Upper lobe of left lung (tissue), 6 donors: ENCODE data around the gene MUCL3. TPM values are rescaled to one million over a fixed set of nuclear protein-coding genes. Genes with fewer than 3 reads are reported as not detected.

ENCODE experiments used
- ATAC-seq, 2 donors: fragments of 200-7000 bp; cut with Tn5 transposase; one replicate each; pipeline ENCODE4 v1.9.1; 2022; ENCODE audit warnings: mild to moderate bottlenecking in 2 of 2, moderate library complexity in 2 of 2; ENCODE audit not compliant: low FRiP score in 2 of 2
- DNase-seq, 2 donors: peaks; one replicate each; pipeline ENCODE4 v3.0.0-alpha.2; 2019 to 2020
- H3K27ac ChIP-seq, 4 donors: fragments of 200-600 bp; sonication (generic); one replicate each; pipeline ENCODE4 v1.5.1; 2016 to 2019
- H3K27me3 ChIP-seq, 4 donors: fragments of 200-600 bp; sonication (generic); one replicate each; pipeline ENCODE4 v1.5.1; 2017 to 2019
- H3K36me3 ChIP-seq, 4 donors: fragments of 200-600 bp; sonication (generic); one replicate each; pipeline ENCODE4 v1.5.1; 2016 to 2019
- H3K4me1 ChIP-seq, 4 donors: fragments of 200-600 bp; sonication (generic); one replicate each; pipeline ENCODE4 v1.5.1; 2018 to 2019
- H3K4me3 ChIP-seq, 4 donors: fragments of 200-600 bp; sonication (generic); one replicate each; pipeline ENCODE4 v1.5.1; 2017 to 2019; ENCODE audit warnings: mild to moderate bottlenecking in 2 of 4, moderate library complexity in 1 of 4
- H3K9me3 ChIP-seq, 4 donors: fragments of 200-600 bp; sonication (generic); one replicate each; pipeline ENCODE4 v1.5.1; 2018 to 2019
- CTCF ChIP-seq, 6 experiments: fragments of 450-650 bp in 4 of 6; fragments of 200-600 bp in 2 of 6; sonication (generic) in 2 of 6; IDR thresholded peaks; one replicate each; pipeline ENCODE4 v1.5.1; 2016 to 2019; ENCODE audit warnings: antibody characterized with exemption in 6 of 6
- EP300 ChIP-seq, 4 donors: sonication (generic); formaldehyde crosslinking; IDR thresholded peaks; one replicate each; pipeline ENCODE4 v1.5.1; 2017; ENCODE audit warnings: antibody characterized with exemption in 4 of 4, control low read depth in 2 of 4
- POLR2A ChIP-seq, 4 donors: fragments of 450-650 bp; IDR thresholded peaks; one replicate each; pipeline ENCODE4 v1.5.1; 2016 to 2017; ENCODE audit warnings: antibody characterized with exemption in 4 of 4, mild to moderate bottlenecking in 2 of 4
- POLR2AphosphoS5 ChIP-seq, 2 donors: sonication (generic); formaldehyde crosslinking; IDR thresholded peaks; one replicate each; pipeline ENCODE4 v1.5.1; 2017; ENCODE audit warnings: antibody characterized with exemption in 2 of 2
- whole genome bisulfite sequencing, 2 donors: methylation state at CpG; one replicate each; pipeline ENCODE4 v1.1.5; 2017 to 2018; 5-methylcytosine and 5-hydroxymethylcytosine counted together
- total RNA-seq, 6 donors: library from RNA; depleted of rRNA in 4 of 6; stranded (reverse); fragments of >200 nt in 4 of 6; gene quantifications; one replicate each; pipeline versions ENCODE4 v1.1.0 to v1.2.1, GENCODE V29; 2016 to 2021
- donor health status: DM: no; HTN: no; CAD: no; lungs with moderate emphysema.
- donor health status: DM: no; HTN: yes; CAD: no; lungs with severe emphysema.

Gene MUCL3
- total RNA-seq, 6 donors from 2014 or later = 1.8 to 38.8 (median 5.0) TPM

DNA sequence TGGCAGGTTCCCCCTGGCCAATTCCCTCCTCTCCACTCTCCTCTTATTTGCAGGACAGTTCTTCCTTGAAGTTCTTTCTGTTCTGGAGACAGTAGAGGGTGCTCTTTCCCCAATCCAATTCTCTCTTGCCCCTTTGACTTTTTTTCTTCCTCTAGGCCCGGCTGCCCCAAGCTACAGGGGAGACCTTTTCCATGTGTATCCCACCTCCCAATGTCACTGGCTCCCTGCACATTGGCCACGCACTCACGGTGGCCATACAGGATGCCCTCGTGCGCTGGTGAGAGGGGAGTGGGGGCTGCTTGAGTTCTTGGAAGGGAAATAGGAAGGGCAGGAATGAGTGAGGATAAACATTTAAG, 25.2 kb upstream of the MUCL3 start:
- H3K36me3 ChIP-seq = peaks cover 14 to 57% (median 30%) of the 10 kb centered on the region in 4 donors
- ATAC-seq (peak; percentile 23 to 45), DNase-seq (no peak)

GRCh38 chr6:30917041-30917440, 23.7 kb upstream of the MUCL3 start:
- peaks cover 22 to 44% (median 28%) of the 10 kb centered on the region in 4 donors for H3K4me1 ChIP-seq
- no peak overlapping the region for H3K27ac ChIP-seq
- H3K36me3 ChIP-seq = peaks cover 13 to 57% (median 34%) of the 10 kb centered on the region in 4 donors
- TF ChIP-seq CTCF (IDR thresholded peaks at IDR 0.05) = no peak
- no peak for TF ChIP-seq POLR2A (IDR thresholded peaks at IDR 0.05)
- TF ChIP-seq EP300 (IDR thresholded peaks at IDR 0.05) = no peak
- TF ChIP-seq POLR2AphosphoS5 (IDR thresholded peaks at IDR 0.05) = no peak
- WGBS, 2 donors = 86 to 95% methylated on average over 7 of the region's 7 CpGs
- no peaks in the 10 kb centered on the region for H3K9me3 ChIP-seq
- no peaks in the 10 kb centered on the region for H3K27me3 ChIP-seq
- ATAC-seq = no peak
- DNase-seq = no peak
- no peak overlapping the region for H3K4me3 ChIP-seq

More for the DNA sequence above, 25.2 kb upstream of the MUCL3 start:
- no peaks in the 10 kb centered on the region for H3K27me3 ChIP-seq
- 11 to 14% methylated on average over 5 of the region's 5 CpGs for WGBS, 2 donors
- H3K4me3 ChIP-seq = no peak overlapping the region
- no peaks in the 10 kb centered on the region for H3K9me3 ChIP-seq
- TF ChIP-seq EP300 (IDR thresholded peaks at IDR 0.05) = no peak
- peak; percentile 19 to 70 (median 54) for TF ChIP-seq CTCF (IDR thresholded peaks at IDR 0.05)
- peak in 1 of 4 donors; percentile 4 for TF ChIP-seq POLR2A (IDR thresholded peaks at IDR 0.05)
- peaks cover 22 to 44% (median 28%) of the 10 kb centered on the region in 4 donors for H3K4me1 ChIP-seq
- H3K27ac ChIP-seq = peak overlapping the region; percentile 86 to 94 (median 90)

GRCh38 chr6:30917487-30917886, 23.3 kb upstream of the MUCL3 start:
- Histone ChIP-seq H3K36me3 (peaks cover 17 to 61% (median 36%) of the 10 kb centered on the region in 4 donors), H3K4me3 (no peak overlapping the region), H3K9me3 (no peaks in the 10 kb centered on the region), H3K4me1 (peaks cover 22 to 44% (median 28%) of the 10 kb centered on the region in 4 donors), H3K27ac (no peak overlapping the region), H3K27me3 (no peaks in the 10 kb centered on the region)
- no peak for TF ChIP-seq EP300 (IDR thresholded peaks at IDR 0.05)
- no peak for TF ChIP-seq POLR2AphosphoS5 (IDR thresholded peaks at IDR 0.05)
- no peak for TF ChIP-seq CTCF (IDR thresholded peaks at IDR 0.05)
- TF ChIP-seq POLR2A (IDR thresholded peaks at IDR 0.05) = no peak
- WGBS, 2 donors = 90 to 94% methylated on average over 8 of the region's 8 CpGs
- ATAC-seq (no peak), DNase-seq (no peak)

GRCh38 chr6:30918670-30919069, 22.1 kb upstream of the MUCL3 start:
- 91 to 93% methylated on average over 8 of the region's 8 CpGs for WGBS, 2 donors
- H3K36me3 ChIP-seq = peaks cover 24 to 66% (median 47%) of the 10 kb centered on the region in 4 donors
- no peak for ATAC-seq

More at GRCh38 chr6:30918670-30919069, 22.1 kb upstream of the MUCL3 start:
- peaks cover 18 to 38% (median 24%) of the 10 kb centered on the region in 4 donors for H3K4me1 ChIP-seq
- H3K9me3 ChIP-seq = no peaks in the 10 kb centered on the region
- no peak for TF ChIP-seq POLR2AphosphoS5 (IDR thresholded peaks at IDR 0.05)
- TF ChIP-seq EP300 (IDR thresholded peaks at IDR 0.05) = no peak
- no peak for TF ChIP-seq POLR2A (IDR thresholded peaks at IDR 0.05)
- TF ChIP-seq CTCF (IDR thresholded peaks at IDR 0.05) = no peak
- no peak overlapping the region for H3K4me3 ChIP-seq
- no peak for DNase-seq
- H3K27ac ChIP-seq = no peak overlapping the region
- no peaks in the 10 kb centered on the region for H3K27me3 ChIP-seq
